Measurements from ENCODE around the gene GLIS1.

GLIS1 gene

DNA sequence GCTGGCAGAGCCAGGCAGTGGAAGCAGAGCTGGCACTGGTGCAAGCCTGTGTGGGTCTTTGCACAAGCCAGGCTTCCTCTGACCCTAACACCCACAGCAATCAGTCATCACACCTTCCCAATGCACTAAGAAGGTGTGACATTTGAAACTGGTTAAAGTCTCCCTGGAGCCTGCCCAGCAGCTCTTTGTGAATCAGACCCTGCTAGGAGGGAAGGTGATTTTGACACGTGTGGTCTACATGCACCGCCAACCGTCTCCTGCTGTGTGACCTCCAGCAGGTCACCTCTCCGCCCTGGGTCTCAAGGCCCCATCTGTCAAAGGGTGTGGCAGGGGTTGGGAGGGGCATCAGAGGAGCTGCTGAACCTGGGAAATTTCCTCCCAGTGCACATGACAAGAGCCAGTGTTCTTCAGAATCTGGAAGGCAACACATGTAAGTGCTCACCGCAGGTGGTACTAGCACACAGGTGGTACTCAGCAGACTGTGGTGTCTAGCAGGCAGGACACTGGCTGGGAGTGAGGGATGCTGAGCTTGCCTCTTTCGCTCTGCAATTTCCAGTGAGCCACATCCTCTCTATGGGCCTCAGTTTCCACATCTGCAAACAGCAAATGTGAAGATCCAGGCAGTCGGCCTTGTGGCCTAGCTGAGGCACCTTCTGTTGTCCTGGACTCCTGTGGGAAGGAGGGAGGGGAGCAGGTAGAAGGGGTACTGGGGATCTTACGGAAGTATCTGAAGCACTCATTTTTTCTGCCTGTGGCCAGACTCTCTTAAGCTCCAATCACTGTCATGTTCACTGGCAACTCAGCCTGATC is 156.5 kb downstream of the GLIS1 start:
- DNase-seq (ENCODE audit: low read depth in 2 of 2, low spot score in 1 of 2), result no peak

DNA sequence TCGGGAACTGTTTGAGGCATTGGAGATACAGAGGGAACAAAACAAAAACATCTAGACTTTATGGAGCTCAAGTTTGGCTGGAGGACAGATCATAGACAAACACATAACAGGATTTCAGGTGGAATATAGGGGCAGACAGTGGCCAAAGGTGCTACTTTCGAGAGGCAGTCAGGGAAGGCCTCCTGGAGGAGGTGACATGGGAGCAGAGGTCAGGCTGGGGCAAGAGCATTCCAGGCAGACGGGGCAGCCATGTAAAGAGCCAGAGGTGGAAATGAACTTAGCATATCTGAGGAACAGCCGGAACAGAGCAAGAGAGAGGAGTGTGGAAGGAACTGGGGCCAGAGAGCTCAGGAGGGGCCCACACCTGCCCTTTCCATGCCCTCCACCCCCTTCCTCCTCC is 157.5 kb downstream of the GLIS1 start:
- DNase-seq (ENCODE audit: low read depth in 2 of 2, low spot score in 1 of 2), result no peak

DNA sequence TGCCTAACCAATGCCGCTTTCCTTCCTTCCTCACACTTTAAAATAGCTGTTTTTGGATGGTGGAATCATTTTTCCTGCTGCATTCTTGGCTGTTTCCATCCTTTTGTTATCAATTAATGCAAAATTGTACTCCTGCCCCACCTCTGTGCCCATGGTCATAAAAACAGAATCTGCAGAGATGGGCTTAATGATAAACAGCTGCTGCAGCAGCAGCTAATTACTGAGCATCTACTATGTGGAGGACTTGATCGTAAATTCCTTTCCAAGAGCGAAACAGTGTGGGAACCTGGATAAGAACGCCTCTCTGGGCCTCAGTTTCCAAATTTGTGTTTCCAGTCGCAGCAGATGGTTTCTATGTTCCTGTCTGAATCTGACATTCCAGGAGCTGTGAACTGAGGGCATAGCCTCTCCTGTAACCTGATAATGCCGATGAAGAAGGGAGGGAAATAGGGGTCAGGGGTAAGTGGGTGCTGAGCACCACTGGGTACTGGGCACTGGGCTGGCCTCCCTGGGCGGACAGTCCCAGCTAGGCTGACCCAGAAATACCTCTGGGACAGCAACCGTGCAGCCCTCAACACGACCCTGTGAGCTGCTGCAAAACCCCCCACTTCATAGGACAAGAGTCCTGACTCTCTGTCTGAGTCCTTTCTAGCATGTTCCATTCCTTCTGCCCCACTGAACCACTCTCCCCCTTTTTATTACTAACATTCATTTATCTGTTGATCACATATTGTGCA is 158.1 kb downstream of the GLIS1 start:
- no peak for DNase-seq (ENCODE audit: low read depth in 2 of 2, low spot score in 1 of 2)

DNA sequence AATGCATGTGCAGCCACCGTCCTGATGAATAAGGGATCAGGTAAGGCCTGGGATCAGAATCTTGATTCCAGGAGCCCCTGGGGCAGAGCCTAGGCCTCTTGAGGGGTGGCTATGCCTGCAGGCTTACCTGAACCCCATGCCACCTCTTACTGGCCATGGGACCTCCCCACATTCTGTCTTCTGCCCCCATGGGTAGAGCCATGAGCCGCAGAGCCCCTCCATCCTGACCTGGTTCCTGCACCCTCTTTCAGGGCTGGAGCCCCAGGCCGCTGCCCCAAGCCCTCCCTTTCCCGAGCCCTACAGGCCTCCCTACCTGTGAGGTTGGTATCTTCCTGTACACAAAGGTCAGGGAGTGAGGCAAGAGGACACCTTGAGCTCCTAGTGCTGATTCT is 159.0 kb downstream of the GLIS1 start:
- DNase-seq (ENCODE audit: low read depth in 2 of 2, low spot score in 1 of 2), result no peak

DNA sequence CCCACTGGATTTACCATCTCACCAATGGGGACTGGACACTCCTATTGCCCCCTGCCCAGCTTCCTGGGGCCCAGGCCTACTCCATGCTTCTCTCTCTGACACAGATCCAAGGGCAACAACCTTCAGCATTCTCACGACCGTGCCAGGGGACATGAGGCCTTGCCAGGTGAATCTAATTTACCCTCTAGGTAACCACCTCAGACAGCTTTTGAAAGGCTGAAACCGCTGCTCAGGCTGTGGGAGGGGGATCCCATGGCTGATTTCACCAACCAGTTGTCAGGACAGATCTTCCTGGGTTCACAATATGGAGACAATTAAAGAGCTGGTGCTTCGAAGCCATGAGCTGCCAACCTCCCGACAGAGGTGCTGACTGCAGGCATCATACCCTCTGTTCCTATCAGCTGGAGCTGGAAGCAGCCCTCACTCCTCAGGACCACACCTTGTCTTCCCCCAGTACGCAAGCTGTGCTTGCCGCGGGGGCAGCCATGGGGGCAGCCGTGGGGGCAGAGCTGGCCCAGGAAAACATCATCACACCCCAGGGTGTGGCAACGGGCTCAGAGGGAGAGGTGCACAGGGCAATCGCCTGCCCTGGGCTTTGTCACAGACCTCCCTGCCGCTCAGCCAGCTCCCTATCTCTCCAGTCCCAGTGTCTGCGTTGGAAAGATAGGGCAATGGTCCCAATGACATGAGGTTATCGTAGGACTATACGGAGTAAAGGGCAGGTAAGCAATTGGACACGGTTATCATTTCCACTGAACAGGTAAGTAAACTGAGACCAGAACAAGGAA is 159.5 kb downstream of the GLIS1 start:
- DNase-seq (ENCODE audit: low read depth in 2 of 2, low spot score in 1 of 2), result no peak

DNA sequence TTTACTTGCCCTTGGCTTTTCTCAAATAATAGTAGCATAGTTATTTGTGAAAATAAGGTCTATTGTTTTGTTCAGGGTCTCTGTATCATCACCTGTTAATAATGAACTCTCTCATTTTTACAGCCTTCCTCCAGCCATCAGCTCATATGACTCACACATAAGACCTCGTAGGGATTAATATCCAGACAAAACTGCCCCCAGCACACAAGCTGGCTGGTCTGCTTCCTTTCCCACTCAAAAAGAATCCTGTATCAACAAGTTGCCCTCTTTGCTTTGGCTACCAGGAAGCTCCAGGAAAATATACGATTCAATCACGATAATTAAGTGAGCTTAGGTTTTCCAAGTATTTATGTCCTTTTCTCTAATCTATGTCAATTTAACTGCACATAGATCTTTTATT is 160.6 kb downstream of the GLIS1 start:
- no peak for DNase-seq (ENCODE audit: low read depth in 2 of 2, low spot score in 1 of 2)

DNA sequence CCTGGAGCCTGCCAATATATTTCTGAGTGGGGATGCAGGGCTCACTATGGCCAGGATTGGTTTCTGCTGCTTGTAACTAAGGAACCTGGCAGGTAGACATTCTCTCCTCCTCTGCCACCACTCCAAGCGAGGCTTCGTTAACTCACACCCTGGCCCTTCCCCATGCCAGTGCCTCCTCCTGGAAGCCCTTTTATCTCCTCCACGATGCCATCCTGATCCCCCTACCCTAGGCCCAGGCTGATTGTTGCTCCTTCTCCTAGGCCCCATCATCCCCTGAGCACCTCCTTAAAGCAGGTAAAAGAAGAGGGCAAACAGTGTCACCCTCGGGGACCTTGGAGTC is 161.2 kb downstream of the GLIS1 start:
- DNase-seq (ENCODE audit: low read depth in 2 of 2, low spot score in 1 of 2), result no peak

DNA sequence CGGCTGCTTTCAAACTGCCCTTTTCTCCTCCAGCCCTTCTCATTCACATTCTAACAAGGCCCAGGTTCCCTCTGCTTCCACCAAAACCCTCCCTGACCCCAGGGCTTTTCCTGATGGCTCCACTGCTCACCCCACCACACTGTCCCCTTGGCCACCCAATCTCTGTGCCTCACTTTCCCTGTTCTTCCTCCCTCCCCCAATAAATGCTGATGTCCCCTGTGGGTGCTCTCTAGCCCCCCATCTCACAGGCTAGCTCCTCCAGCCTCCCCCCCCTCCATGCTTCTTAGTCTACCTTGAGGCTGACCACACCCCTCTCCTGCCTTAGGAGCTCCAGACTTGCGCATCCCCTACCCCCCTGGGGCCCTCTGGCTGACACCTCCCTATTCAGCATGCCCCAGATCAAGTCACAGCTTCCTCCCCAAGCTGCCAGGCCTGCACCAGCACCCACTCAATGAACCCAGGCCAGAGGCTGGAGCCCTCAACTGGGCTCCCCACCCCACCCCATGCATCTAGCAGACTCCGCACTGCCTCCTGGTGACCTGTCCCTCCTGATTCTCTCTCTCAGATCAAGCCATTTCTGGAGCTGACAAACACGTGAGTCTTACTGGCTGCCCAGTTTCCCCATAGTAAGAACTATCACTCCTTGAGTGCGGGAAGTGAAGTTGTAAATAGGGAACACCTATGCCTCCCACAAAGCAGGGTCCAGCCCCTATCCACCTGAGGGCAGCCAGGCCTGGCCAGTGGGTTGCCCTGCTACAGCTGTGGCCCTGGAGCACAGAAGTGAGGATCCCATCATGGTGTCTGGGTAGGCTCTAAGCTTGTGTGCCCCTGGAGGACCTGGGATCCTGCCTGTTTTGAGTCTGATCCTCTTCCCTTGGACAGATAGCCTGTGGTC is 161.9 kb downstream of the GLIS1 start:
- DNase-seq (ENCODE audit: low read depth in 2 of 2, low spot score in 1 of 2), result no peak

DNA sequence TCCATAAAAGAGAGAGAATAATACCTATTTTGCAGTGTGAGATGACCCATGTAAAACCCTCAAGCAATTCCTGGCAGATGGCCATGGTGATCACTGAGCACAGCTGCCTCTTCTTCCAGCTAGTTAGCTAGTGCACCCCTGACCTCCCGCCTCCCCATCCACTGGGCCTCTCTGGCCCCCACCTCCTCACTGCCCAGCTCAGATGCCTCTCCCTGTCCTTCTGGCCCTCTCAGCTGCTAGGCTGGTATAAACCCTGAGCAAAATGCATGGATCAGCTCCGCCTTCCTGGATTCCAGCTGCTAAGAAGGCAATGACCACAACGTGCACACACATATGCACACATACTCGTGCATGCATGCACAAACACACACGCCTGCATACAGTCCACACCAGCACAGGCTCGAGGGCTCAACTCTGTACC is 162.6 kb downstream of the GLIS1 start:
- DNase-seq (ENCODE audit: low read depth in 2 of 2, low spot score in 1 of 2), result no peak

DNA sequence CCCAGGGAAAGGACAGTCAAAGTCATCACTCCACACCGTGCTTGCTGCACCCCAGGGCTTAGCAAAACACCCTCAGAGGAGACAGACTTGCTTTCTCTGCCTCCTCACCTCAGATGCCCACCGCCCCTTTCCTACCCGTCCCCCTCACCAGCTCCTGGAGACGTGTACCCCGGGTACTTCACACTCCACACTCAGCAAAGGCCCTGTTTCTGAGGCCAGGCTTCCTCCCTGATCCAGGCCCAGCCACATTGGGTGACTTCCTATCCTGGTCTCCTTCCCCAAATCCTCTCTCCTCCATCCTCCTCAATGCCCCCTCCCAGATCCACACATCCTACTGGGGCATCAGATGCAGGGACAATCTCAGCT is 163.0 kb downstream of the GLIS1 start:
- DNase-seq (ENCODE audit: low read depth in 2 of 2, low spot score in 1 of 2), result no peak

DNA sequence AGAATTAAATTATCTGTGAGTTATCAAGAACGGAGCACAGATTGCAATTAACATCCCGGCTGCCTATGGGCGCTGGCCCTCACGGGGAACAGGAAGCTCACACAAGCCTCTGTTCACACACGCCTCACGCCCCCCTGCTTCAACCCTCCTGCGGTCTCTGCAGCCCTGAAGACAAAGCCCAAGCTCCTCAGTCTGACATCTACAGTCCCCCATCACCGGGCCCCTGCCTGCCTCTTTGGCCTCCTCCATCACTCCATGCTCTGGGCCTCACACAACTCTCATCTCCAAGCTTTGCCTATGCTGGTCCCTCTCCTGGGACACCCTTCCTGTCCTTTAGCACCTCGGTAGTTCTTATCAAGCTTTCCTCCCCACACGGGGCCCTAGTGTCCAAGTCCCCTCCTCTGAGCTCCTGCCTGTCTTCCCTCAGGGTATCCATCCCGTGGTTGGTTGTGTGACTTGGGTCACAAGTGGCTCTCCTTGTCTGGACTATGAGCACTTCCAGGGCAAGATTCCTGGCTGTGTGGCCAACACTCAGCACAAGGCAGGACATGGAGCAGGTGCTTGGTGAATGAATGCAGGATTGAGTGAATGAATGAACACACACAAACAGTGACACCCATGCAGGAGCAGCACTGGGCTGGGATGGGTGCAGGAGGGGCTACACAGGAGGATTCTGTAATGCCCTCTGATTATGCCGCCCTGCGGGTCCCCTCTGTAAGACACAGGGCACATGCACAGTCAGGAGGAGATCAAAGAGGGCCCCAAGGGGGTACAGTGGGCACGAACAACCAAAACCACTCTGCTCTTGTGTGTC is 163.6 kb downstream of the GLIS1 start:
- DNase-seq (ENCODE audit: low read depth in 2 of 2, low spot score in 1 of 2), result no peak

DNA sequence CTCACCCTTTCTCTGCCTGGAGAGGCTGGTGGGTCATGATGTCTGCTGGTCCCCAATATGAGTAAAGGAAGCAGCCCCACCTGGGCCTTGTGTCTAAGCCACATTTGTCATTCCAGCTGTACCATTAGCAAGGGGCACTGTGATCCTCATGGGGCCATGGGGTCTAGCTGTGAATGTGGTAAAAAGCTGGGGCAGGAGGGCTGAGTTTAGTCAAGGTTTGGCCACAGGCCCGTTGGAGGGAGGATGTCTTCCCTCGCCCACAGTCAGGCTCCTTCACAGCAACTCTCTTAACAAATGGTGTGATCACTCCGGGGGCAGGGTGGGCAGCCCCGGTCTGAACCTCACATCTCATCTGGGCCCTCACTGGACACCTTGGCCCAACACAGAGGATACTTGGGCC is 164.3 kb downstream of the GLIS1 start:
- DNase-seq (ENCODE audit: low read depth in 2 of 2, low spot score in 1 of 2), result no peak

DNA sequence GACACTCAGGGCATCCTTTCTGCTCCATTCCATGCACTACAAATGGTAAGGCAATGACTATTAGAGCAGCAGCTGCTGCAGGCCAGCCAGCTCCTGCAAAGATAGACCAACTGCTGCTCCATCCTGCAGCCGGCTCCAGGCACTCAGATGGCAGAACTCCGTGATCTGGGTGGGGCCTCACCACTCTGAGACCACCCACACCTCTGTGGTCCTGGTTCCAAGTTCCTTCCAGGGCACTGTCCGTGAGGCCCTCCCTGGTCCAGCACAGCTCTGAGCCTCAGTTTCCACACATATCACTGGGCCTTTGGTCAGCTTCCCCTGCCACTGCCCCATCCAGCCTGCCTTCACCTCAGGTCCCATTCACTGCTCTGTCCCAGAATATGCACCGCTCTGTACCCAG is 165.0 kb downstream of the GLIS1 start:
- DNase-seq (ENCODE audit: low read depth in 2 of 2, low spot score in 1 of 2), result no peak

DNA sequence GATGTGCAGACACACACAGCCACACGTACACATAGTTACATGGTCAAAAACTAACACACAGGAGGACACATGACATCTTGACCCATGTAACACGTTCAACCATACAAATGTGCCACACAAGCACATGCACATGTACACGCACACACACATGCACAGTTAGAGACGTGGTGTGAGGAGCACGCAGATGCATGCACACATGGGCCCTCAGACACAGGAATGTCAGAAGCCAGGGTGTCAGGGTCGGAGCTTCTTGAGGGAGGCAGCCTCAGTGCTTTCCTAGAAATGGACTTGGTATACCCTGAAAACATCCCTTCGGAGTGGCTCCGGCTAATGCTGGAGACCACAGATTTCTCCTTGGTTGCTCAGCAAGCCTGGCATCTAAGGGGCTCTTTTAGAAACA is 165.4 kb downstream of the GLIS1 start:
- DNase-seq (ENCODE audit: low read depth in 2 of 2, low spot score in 1 of 2), result no peak

DNA sequence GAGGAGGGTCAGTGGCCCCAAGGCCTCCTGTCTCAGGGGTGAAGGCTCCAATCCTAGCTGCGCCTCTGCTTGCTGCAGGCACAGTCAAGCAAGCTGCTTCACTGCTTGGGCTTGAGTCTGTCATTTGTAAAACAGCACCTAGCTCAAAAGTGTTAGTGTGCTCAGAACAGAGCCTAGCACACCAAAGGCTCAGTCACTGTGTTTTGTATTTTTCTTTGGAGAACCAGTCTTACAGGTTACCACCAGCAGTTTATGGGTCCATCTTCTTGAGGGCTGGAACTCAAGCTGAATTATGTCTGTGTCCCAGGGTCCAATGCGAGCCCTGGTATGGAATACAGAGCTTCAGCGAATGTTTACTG is 166.2 kb downstream of the GLIS1 start:
- no peak for DNase-seq (ENCODE audit: low read depth in 2 of 2, low spot score in 1 of 2)

DNA sequence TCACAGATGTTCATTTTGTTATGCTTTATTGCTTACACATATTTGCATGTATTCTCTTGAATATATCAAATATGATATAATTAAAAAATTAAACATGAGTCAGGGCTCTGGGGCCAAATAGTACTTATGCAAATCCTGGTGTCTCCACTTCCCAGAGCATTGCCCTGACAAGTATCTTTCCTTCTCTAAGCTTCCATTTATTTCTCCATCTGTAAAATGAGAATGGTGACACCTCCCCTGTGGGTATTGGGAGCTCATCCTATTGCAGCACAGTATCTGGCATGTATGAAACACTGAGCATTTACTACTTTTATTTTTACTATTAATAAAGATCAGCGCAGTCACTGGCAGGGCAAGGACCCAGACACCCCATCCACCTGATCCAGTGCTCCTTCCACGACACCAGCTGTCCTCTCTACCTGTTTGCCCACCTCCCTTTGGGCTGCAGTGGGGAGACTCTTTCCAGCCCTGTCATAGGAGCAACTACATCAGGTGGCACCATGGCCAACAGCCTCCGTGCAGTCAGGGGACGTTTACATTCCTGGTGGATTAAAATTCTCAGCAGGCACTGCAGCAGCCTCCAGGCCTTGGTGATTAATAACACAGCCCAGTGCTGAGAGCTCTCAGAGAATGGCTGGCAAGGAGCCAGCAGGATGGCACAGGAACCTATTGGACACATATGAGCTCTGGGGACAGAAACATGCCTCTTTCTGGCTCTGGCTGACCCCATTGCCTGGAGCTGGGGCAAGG is 166.7 kb downstream of the GLIS1 start:
- DNase-seq (ENCODE audit: low read depth in 2 of 2, low spot score in 1 of 2), result no peak

DNA sequence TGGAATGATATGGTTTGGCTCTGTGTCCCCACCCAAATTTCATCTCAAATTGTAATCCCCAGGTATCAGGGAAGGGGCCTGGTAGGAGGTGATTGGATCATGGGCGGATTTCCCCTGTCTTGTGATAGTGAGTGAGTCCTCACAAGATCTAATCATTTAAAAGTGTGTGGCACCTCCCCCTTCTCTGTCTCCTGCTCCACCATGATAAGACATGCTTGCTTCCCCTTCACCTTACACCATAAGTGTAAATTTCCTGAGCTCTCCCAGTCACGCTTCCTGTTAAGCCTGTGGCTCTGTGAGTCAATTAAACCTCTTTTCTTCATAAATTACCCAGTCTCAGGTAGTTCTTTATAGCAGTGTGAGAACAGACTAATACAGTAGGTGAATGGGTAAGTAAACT is 170.4 kb downstream of the GLIS1 start:
- no peak for DNase-seq (ENCODE audit: low read depth in 2 of 2, low spot score in 1 of 2)

DNA sequence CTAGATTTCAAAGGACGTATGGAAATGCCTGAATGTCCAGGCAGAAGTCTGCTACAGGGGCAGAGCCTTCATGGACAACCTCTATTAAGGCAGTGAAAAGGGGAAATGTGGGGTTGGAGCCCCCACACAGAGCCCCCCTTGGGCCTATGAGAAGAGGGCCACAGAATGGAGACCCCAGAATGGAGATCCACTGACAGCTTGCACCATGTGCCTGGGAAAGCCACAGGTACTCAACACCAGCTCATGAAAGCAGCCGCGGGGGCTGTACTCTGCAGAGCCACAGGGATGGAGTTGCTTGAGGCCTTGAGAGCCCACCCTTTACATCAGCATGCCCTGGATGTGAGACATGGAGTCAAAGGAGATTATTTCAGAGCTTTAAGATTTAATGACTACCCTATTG is 171.1 kb downstream of the GLIS1 start:
- no peak for DNase-seq (ENCODE audit: low read depth in 2 of 2, low spot score in 1 of 2)

DNA sequence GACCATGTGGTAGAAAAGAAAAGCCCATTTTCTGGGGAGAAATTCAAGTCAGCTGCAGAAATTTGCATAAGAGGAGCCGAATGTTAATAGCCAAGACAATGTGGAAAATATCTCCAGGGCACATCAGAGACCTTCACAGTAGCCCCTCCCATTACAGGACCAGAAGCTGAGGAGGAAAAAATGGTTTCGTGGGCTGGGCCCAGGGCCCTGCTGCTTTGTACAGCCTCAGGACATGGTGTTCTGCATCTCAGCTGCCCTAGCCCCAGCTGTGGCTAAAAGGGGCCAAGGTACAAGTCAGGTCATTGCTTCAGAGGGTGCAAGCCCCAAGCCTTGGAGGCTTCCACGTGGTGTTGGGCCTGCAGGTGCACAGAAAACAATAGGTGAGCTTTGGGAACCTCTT is 171.5 kb downstream of the GLIS1 start:
- DNase-seq (ENCODE audit: low read depth in 2 of 2, low spot score in 1 of 2), result no peak

DNA sequence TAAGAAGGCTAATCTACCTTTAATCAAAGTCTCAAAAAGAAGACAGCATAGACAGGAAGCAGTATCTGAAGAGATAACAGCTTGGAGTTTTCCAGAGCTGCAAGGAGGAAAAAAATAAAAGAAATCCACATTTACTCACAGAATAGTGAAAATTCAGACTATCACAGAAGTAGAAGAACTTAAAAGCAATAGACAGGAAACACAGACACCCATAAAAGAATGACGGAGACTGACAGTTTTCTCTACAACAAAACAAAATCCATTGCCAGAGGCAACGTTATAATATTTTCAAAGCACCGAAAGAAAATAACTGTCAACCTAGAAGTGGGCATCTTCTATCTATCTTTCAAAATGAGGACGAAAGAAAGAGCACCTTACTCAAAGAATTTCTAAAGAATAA is 175.4 kb downstream of the GLIS1 start:
- no peak for DNase-seq (ENCODE audit: low read depth in 2 of 2, low spot score in 1 of 2)

Data from stimulated activated CD8-positive, alpha-beta memory T cell treated with anti-CD3 and anti-CD28 coated beads, Interleukin-4, amount 100 ng/mL, for 1 hour (primary cell).